Mammary epithelial cell (primary cell): Measurements from ENCODE around the gene WDR33.

ENCODE experiments used
- CTCF ChIP-seq, 2 donors: IDR thresholded peaks in 1 of 2; conservative IDR thresholded peaks in 1 of 2; 2 replicates each; pipeline ENCODE4 v1.5.1; 2011 to 2012; ENCODE audit warnings: inconsistent platforms in 2 of 2, low read length in 2 of 2, mild to moderate bottlenecking in 2 of 2, control low read depth in 1 of 2, low read depth in 1 of 2; ENCODE audit not compliant: insufficient read depth in 1 of 2; ENCODE audit errors: extremely low read depth in 1 of 2
- EZH2 ChIP-seq: IDR thresholded peaks from 2 replicates; pipeline ENCODE4 v1.6.1; 2012; ENCODE audit warnings: low read length, inconsistent platforms, borderline replicate concordance

DNA sequence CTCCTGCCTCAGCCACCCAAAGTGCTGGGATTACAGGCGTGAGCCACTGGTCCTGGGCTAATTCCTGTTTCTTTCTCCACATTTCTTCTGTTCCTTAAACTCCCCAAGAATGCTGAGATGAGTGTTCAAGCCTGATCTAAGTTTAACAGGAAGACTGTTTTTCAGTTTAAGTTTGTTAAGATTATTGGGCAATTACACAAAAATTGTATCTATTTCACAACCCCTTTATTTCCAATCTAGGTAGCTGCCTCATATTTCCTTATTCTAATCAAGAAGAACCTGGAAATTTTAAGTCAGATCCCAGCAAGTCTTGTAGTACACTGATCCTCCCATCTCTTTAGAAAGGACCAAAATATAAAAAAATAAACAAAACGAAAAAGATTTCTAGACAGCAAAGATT is 98.0 kb downstream of the WDR33 start:
- no peak for TF ChIP-seq CTCF (conservative IDR thresholded peaks at IDR 0.05 in 1 of 2, IDR thresholded peaks at IDR 0.05 in 1 of 2; ENCODE audit: extremely low read depth in 1 of 2, insufficient read depth in 1 of 2, low read depth in 1 of 2, low read length in 2 of 2)
- no peak for TF ChIP-seq EZH2
